ENCODE results near the gene INTS14.

INTS14 gene

DNA sequence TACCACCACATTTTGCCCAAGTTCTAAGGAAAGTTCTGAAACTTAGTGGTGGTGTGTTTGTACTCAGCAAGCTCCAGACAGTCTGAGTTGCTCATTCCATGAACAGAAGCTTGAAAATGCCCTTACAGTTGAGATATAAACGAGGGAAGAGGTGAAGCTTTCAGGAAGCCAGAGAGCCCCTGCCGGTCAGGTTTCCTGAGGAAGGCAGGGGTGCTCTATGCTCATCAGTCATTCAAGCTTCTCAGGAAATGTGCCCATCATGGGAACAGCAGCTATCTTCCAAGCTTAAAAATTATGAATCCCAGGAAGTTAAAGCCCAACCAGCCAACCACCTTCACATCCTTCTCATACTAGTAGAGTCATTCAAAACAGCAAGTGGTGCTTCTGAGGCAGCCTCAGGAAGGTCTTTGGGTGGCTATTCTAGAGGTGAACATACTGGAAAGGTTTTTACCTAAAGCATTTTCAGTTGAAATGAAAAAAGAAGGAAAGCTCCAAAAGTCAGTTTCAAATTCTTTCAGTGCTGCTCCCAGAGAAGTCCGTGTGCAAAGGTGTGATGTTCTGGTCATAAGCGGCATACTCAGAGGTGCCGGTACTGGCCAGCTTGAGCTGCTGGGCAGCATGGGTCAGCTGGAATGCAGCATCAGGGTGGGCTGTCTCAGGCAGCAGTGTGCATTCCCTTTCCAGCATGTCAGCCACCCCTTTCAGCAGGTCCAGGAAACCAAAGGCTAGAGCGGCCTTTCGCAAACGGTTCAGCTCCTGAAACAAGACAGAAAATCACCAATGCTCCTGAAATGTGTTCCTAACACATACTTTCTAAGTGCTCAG, 31.8 kb downstream of the INTS14 start:
- TF ChIP-seq, protein P1, sequence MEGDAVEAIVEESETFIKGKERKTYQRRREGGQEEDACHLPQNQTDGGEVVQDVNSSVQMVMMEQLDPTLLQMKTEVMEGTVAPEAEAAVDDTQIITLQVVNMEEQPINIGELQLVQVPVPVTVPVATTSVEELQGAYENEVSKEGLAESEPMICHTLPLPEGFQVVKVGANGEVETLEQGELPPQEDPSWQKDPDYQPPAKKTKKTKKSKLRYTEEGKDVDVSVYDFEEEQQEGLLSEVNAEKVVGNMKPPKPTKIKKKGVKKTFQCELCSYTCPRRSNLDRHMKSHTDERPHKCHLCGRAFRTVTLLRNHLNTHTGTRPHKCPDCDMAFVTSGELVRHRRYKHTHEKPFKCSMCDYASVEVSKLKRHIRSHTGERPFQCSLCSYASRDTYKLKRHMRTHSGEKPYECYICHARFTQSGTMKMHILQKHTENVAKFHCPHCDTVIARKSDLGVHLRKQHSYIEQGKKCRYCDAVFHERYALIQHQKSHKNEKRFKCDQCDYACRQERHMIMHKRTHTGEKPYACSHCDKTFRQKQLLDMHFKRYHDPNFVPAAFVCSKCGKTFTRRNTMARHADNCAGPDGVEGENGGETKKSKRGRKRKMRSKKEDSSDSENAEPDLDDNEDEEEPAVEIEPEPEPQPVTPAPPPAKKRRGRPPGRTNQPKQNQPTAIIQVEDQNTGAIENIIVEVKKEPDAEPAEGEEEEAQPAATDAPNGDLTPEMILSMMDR (IDR thresholded peaks at IDR 0.05; ENCODE audit: low read depth, low read length, missing control alignments): no peak
- in situ Hi-C loops (cut with HindIII; ENCODE audit: low sequenced_read_pairs): no loop called here
- no peak overlapping the region for H3K4me3 ChIP-seq (ENCODE audit: low read depth, low read length)
- no peak for DNase-seq (ENCODE audit: low read depth)

DNA sequence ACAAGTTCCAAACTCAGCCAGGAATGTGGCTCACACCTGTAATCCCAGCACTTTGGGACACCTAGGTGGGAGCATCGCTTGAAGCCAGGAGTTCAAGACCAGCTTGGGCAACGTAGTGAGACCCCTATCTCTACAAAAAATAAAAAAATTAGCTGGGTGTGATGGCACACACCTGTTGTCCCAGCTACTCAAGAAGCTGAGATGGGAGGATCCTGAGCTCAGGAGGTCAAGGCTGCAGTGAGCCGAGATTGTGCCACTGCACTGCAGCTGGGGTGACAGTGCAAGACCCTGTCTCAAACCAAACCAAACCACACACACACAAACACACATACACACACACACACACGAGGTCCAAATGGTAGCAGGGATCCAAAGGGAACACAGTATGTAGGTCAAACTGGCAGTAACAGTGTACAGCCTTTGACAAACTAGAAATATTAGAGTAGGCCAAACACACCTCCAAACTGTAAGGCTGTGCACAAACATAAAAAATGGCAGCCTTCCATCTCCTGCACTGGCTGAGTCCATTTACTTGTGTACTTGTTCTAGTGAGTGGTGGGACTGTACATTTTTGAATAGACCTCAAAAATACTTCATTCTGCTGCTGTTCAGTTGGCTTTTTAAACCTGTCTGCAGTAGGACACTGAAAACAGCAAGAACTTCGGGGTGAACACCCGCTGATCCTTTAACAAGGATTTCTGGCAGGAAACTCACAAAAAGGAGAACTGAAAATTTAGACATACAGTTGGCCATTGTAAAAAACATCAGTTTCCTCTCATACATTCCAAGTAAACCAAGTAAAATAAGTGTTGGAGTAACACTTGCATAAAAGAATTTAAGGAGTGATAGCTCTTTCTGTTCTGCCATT, 33.6 kb downstream of the INTS14 start:
- DNase-seq (ENCODE audit: low read depth): no peak
- H3K4me3 ChIP-seq (ENCODE audit: low read depth, low read length): no peak overlapping the region
- TF ChIP-seq, protein P1 (IDR thresholded peaks at IDR 0.05; ENCODE audit: low read depth, low read length, missing control alignments): no peak
- in situ Hi-C loops (cut with HindIII; ENCODE audit: low sequenced_read_pairs): no loop called here

DNA sequence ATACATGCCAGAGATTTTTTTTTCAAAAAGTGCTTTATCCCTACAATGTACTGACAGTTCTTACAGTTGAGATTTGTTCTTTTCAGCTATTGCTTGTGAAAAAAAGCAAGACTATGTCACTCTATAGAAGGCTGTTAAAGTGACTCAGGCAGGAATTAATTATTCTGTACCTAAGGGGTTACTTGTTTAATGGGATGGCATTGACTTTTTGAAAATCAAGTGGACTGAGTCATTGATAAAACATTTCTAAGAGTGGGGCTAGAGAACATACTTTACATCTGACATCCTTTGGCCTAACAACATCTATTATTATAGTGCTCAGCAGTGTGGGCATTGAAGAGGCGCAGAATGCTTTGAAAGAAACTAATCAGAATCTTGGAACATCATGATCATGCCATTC, 34.3 kb downstream of the INTS14 start:
- TF ChIP-seq, protein P1 (IDR thresholded peaks at IDR 0.05; ENCODE audit: low read depth, low read length, missing control alignments): no peak
- no peak overlapping the region for H3K4me3 ChIP-seq (ENCODE audit: low read depth, low read length)
- DNase-seq (ENCODE audit: low read depth): peak; percentile 31
- in situ Hi-C loops (cut with HindIII; ENCODE audit: low sequenced_read_pairs): no loop called here

DNA sequence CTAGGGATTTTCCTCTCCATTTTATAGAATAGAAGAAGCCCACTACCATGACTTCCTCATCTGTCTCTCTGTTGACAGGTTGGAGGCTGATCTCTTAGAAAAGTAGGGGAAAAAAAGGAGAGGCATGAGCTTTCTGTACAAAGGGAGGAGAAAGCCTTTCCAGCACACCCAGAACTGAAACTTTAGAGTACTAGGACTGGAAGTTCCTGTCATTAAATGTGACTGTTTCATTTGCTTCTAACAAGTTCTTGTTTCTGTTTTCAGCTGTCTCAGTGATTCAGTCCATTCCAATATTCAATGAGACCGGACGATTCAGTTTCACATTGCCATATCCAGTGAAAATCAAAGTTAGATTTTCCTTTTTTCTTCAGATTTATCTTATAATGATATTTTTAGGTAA, 39.0 kb downstream of the INTS14 start:
- DNase-seq (ENCODE audit: low read depth): no peak
- in situ Hi-C loops (cut with HindIII; ENCODE audit: low sequenced_read_pairs): no loop called here
- TF ChIP-seq, protein P1 (IDR thresholded peaks at IDR 0.05; ENCODE audit: low read depth, low read length, missing control alignments): no peak
- no peak overlapping the region for H3K4me3 ChIP-seq (ENCODE audit: low read depth, low read length)

DNA sequence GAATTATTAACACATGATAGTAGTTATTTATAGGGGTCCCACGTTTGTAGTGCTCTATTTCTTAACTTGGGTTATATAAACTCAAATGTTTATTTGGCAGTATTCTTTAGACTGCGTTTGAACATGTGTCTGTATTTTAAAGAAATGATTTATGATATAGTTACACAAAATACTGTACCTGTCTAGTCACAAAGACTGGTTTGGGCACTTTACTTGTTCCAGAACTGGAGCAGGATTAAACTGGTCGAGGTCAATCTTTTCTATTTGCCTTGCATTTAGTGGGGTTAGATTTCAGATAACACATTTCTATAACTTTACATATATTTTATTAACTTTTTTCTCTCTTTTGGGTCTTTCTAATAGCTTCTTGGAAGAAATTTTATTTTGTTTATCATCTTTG, 41.2 kb downstream of the INTS14 start:
- H3K4me3 ChIP-seq (ENCODE audit: low read depth, low read length): no peak overlapping the region
- no peak for DNase-seq (ENCODE audit: low read depth)
- in situ Hi-C loops (cut with HindIII; ENCODE audit: low sequenced_read_pairs): no loop called here
- TF ChIP-seq, protein P1 (IDR thresholded peaks at IDR 0.05; ENCODE audit: low read depth, low read length, missing control alignments): no peak

DNA sequence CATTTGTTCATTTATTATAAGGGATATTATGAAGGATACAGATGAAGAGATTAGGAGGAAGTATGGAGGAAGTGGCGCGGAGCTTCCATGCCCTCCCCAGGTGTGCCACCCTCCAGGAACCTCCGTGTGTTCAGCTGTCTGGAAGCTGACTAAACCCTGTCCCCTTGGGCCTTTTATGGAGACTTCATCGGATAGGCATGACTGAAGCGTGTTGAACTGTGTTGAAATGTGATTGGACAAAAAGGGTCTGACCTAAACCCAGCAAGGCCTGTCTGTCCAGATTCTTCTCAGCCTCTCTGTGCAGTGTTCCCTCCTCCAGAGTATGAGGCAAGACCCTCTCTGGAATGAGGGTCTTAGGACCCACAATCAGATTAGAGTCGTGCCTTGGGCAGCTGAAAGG, 49.0 kb downstream of the INTS14 start:
- DNase-seq (ENCODE audit: low read depth): no peak
- TF ChIP-seq, protein P1 (IDR thresholded peaks at IDR 0.05; ENCODE audit: low read depth, low read length, missing control alignments): no peak
- in situ Hi-C loops (cut with HindIII; ENCODE audit: low sequenced_read_pairs): no loop called here
- no peak overlapping the region for H3K4me3 ChIP-seq (ENCODE audit: low read depth, low read length)

All from astrocyte of the cerebellum (primary cell).